Caco-2 (cell line): Measurements from ENCODE around the gene RRAD. TPM values are rescaled to one million over a fixed set of nuclear protein-coding genes. Genes with fewer than 3 reads are reported as not detected.

Source experiments
- BruUV-seq: library from RNA; stranded (reverse); fragments of 400-500 nt; replicated peaks from 2 replicates; lab custom pipeline; 2021; lab: Mats Ljungman, UMichigan
- CTCF ChIA-PET: fragments of 300-600 bp; sonication (Branson Sonifier 250); formaldehyde crosslinking; loops from one replicate; lab custom pipeline; 2022; ENCODE audit warnings: antibody characterized with exemption; lab: Charles Lee
- POLR2A ChIA-PET: fragments of 300-600 bp; sonication (Branson Sonifier 250); formaldehyde crosslinking; loops from one replicate; lab custom pipeline; 2022; ENCODE audit warnings: antibody characterized with exemption; lab: Charles Lee
- DNase-seq, 2 experiments: peaks; one replicate each; pipeline versions ENCODE4 v3.0.0 to v3.0.0-alpha.2; 2020 to 2022
- H3K27me3 ChIP-seq: replicated peaks from 2 replicates; pipeline ENCODE4 v1.6.0; 2011; ENCODE audit warnings: low read length; ENCODE audit not compliant: control insufficient read depth, insufficient read depth
- H3K36me3 ChIP-seq: 2 replicates; pipeline ENCODE4 v1.5.1; 2011; ENCODE audit warnings: low read length; ENCODE audit not compliant: control insufficient read depth, insufficient read depth
- H3K4me1 ChIP-seq: fragments of 250-450 bp; sonication (Bioruptor Pico); 2 replicates; pipeline ENCODE4 v1.5.1; 2020; ENCODE audit warnings: mild to moderate bottlenecking
- H3K4me3 ChIP-seq: 2 replicates; pipeline ENCODE4 v1.5.1; 2011; ENCODE audit warnings: low read depth, mild to moderate bottlenecking, control low read depth, low read length
- H3K9me3 ChIP-seq: fragments of 250-450 bp; sonication (Bioruptor Pico); 2 replicates; pipeline ENCODE4 v1.5.1; 2020; ENCODE audit warnings: mild to moderate bottlenecking, moderate library complexity
- H3K27ac Mint-ChIP-seq: one replicate; pipeline ENCODE4 v1.8.0; 2022; ENCODE audit warnings: mixed read lengths; ENCODE audit not compliant: unreplicated experiment
- H3K27me3 Mint-ChIP-seq: one replicate; pipeline ENCODE4 v1.8.0; 2022; ENCODE audit warnings: mixed read lengths; ENCODE audit not compliant: insufficient read depth, unreplicated experiment
- H3K36me3 Mint-ChIP-seq: one replicate; pipeline ENCODE4 v1.8.0; 2022; ENCODE audit warnings: mild to moderate bottlenecking, mixed read lengths; ENCODE audit not compliant: insufficient read depth, unreplicated experiment
- H3K4me1 Mint-ChIP-seq: one replicate; pipeline ENCODE4 v1.8.0; 2022; ENCODE audit warnings: low read depth, mixed read lengths; ENCODE audit not compliant: unreplicated experiment
- H3K4me3 Mint-ChIP-seq: one replicate; pipeline ENCODE4 v1.8.0; 2022; ENCODE audit warnings: mild to moderate bottlenecking, moderate library complexity, mixed read lengths; ENCODE audit not compliant: unreplicated experiment
- H3K9me3 Mint-ChIP-seq: one replicate; pipeline ENCODE4 v1.8.0; 2022; ENCODE audit warnings: mixed read lengths; ENCODE audit not compliant: unreplicated experiment
- CTCF ChIP-seq, 2 experiments: fragments of 200-600 bp in 1 of 2; IDR thresholded peaks; 1 replicate in 1 of 2; 2 replicates in 1 of 2; pipeline versions ENCODE4 v1.5.1 to v1.8.0; 2011 to 2022; ENCODE audit warnings: antibody characterized with exemption in 1 of 2, control low read depth in 1 of 2, inconsistent platforms in 1 of 2, low read depth in 1 of 2, low read length in 1 of 2, mild to moderate bottlenecking in 1 of 2, moderate library complexity in 1 of 2; ENCODE audit not compliant: insufficient read depth in 1 of 2, severe bottlenecking in 1 of 2, unreplicated experiment in 1 of 2
- intact Hi-C: fragments of 100-400 bp; cut with micrococcal nuclease; formaldehyde crosslinking; loops from one replicate; pipeline ENCODE4 v1.10.0; 2022; ENCODE audit not compliant: unreplicated experiment
- total RNA-seq: library from RNA; stranded (reverse); gene quantifications from 2 replicates; pipeline ENCODE4 v1.2.3, GENCODE V29; 2022

The RRAD gene
- total RNA-seq, 1 experiment from 2014 or later: 1.1 TPM

DNA sequence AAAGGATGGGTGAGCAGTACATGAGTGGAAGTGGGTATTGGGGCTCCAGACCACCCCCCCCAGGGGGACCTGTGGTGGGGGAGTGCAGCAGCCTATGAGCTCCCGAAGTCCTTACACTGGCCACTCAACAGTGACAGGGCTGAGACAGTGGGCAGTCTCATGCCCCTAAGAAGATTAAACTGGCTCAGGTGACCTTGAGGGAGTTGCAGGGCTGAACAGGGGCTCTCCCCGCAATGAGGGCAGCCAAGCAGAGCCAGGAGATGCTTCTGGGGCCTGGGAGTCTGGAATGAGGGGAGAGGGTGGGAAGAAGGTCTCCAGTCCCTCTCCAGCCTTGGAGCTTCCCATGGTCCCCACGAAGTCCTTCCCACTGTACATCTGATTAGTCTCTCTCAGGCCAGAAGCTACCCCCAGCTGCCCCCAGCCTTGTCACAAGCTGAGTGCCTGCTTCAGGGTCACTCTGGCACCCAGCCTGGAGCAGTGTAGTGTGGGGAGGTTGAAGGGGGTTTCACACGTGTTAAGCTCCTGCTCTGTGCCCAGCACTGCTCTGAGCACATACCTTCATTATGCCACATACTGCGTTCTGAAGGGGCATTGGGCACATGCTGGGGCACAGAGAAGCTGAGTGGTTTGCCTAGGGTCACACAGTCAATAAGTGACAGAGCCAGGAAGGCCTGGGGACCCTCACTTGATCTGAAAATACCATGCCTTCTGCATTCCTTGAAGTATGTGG, 5.6 kb downstream of the RRAD start:
- H3K4me1 ChIP-seq: peaks cover 2% of the 10 kb centered on the region; the same call in 1 of the 2 replicates
- Mint-ChIP-seq H3K4me1 (no peaks in the 10 kb centered on the region), H3K9me3 (no peaks in the 10 kb centered on the region), H3K4me3 (no peak overlapping the region), H3K27ac (no peak overlapping the region), H3K36me3 (no peaks in the 10 kb centered on the region), H3K27me3 (no peaks in the 10 kb centered on the region)
- TF ChIP-seq CTCF (IDR thresholded peaks at IDR 0.05; ENCODE audit: insufficient read depth in 1 of 2, low read depth in 1 of 2, low read length in 1 of 2, severe bottlenecking in 1 of 2, unreplicated experiment in 1 of 2): no peak
- BruUV-seq: no TSS peak
- no peaks in the 10 kb centered on the region for H3K27me3 ChIP-seq
- CTCF ChIA-PET: interaction anchor here (0.5 to 1.6 kb wide), 4 partner anchors 9 to 41 kb away, joined by 3 to 6 read pairs (median 4); partner anchors contain the start of gene CES3
- intact Hi-C loops: no loop called here
- no peak for DNase-seq
- H3K36me3 ChIP-seq: no peaks in the 10 kb centered on the region
- H3K4me3 ChIP-seq: no peak overlapping the region
- H3K9me3 ChIP-seq: no peaks in the 10 kb centered on the region
- POLR2A ChIA-PET: no interaction called here

GRCh38 chr16:66918803-66919568, 6.3 kb downstream of the RRAD start, which contains the start of gene CDH16:
Gene CDH16 (minus strand): TSS chr16:66918885. CDS start chr16:66918065, 820 bp downstream.
- POLR2A ChIA-PET: interaction anchor here (0.6 kb wide), 1 partner anchor 26 kb away, joined by 3 read pairs; no protein-coding TSS in a partner anchor
- Mint-ChIP-seq H3K9me3 (no peaks in the 10 kb centered on the region), H3K27ac (no peak within 1 kb of the TSS), H3K36me3 (no peaks in the 10 kb centered on the region), H3K4me3 (no peak within 1 kb of the TSS), H3K4me1 (no peaks in the 10 kb centered on the region), H3K27me3 (no peaks in the 10 kb centered on the region)
- Histone ChIP-seq H3K4me3 (no peak within 1 kb of the TSS), H3K4me1 (no peaks in the 10 kb centered on the region), H3K27me3 (no peaks in the 10 kb centered on the region), H3K36me3 (no peaks in the 10 kb centered on the region), H3K9me3 (no peaks in the 10 kb centered on the region)
- TF ChIP-seq CTCF (IDR thresholded peaks at IDR 0.05; ENCODE audit: insufficient read depth in 1 of 2, low read depth in 1 of 2, low read length in 1 of 2, severe bottlenecking in 1 of 2, unreplicated experiment in 1 of 2): no peak
- no TSS peak for BruUV-seq
- intact Hi-C loops: no loop called here
- no peak for DNase-seq
- CTCF ChIA-PET: interaction anchor here (1.2 to 1.7 kb wide), 5 partner anchors 9 to 42 kb away, joined by 3 to 6 read pairs (median 4); partner anchors contain the start of gene CES3

DNA sequence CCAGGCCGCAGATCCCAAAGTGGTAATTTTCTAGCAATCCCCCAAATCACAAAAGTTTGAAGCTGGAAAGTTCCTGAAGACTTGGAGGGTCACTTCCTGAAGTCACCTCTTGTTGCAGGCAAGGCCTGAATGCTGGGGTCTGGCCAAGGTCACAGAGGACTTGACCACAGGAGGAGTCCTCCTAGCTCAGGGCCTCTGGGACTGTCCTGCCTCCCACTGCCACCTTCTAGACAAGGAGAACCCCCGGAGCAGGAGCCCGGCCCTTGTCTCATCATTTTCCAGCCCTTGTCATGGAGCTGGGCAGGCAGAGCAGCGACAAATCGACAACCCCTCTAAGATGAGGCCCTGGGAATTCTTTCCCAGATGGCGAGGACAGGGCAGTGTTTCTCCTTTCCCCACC, 7.0 kb downstream of the RRAD start:
- H3K4me1 ChIP-seq: no peaks in the 10 kb centered on the region
- Mint-ChIP-seq H3K27ac (no peak overlapping the region), H3K4me1 (no peaks in the 10 kb centered on the region), H3K4me3 (no peak overlapping the region), H3K9me3 (no peaks in the 10 kb centered on the region), H3K27me3 (no peaks in the 10 kb centered on the region), H3K36me3 (no peaks in the 10 kb centered on the region)
- no peak for DNase-seq
- ChIA-PET CTCF (interaction anchor here (1.1 to 1.7 kb wide), 5 partner anchors 8 to 42 kb away, joined by 3 to 6 read pairs (median 4); partner anchors contain the start of gene CES3), POLR2A (no interaction called here)
- H3K36me3 ChIP-seq: no peaks in the 10 kb centered on the region
- no peak for TF ChIP-seq CTCF (IDR thresholded peaks at IDR 0.05; ENCODE audit: insufficient read depth in 1 of 2, low read depth in 1 of 2, low read length in 1 of 2, severe bottlenecking in 1 of 2, unreplicated experiment in 1 of 2)
- intact Hi-C loops: no loop called here
- no peaks in the 10 kb centered on the region for H3K27me3 ChIP-seq
- BruUV-seq: no TSS peak
- no peak overlapping the region for H3K4me3 ChIP-seq
- H3K9me3 ChIP-seq: no peaks in the 10 kb centered on the region
